GM12878 (cell line): Measurements from ENCODE around the gene GRIK3. TPM values are rescaled to one million over a fixed set of nuclear protein-coding genes. Genes with fewer than 3 reads are reported as not detected.

Source experiments
- ATAC-seq: fragments of 200-7000 bp; cut with Tn5 transposase; 3 replicates; pipeline ENCODE4 v1.9.1; 2020; ENCODE audit warnings: mild to moderate bottlenecking, moderate library complexity
- BruUV-seq: library from RNA; stranded (reverse); fragments of 400-500 nt; replicated peaks from 2 replicates; lab custom pipeline; 2021; lab: Mats Ljungman, UMichigan
- CTCF ChIA-PET: fragments of 300-600 bp; sonication (Branson Sonifier 250); formaldehyde crosslinking; extraction: SDS; loops from one replicate; lab custom pipeline; 2021; ENCODE audit warnings: inconsistent platforms; lab: Yijun Ruan, JAX
- POLR2A ChIA-PET: fragments of 350-600 bp; formaldehyde crosslinking; extraction: SDS; loops from one replicate; lab custom pipeline; 2021; ENCODE audit warnings: inconsistent platforms; lab: Charles Lee
- RAD21 ChIA-PET: fragments of 300-600 bp; sonication (Branson Sonifier 250); formaldehyde crosslinking; loops from one replicate; lab custom pipeline; 2023; ENCODE audit warnings: antibody characterized with exemption; ENCODE audit not compliant: unreplicated experiment; lab: Charles Lee
- SMC1A ChIA-PET: fragments of 300-600 bp; sonication (Branson Sonifier 250); formaldehyde crosslinking; loops from one replicate; lab custom pipeline; 2023; ENCODE audit not compliant: unreplicated experiment, uncharacterized antibody; lab: Charles Lee
- DNase-seq: peaks from one replicate; pipeline ENCODE4 v3.0.0-alpha.2; 2011; ENCODE audit warnings: low read depth, low spot score
- FAIRE-seq: peaks from 3 replicates; lab custom pipeline; 2011; peaks lifted over from hg19 to GRCh38; lab: Jason Lieb, UNC
- H2AFZ ChIP-seq: 2 replicates; pipeline ENCODE4 v1.6.0; 2011; ENCODE audit warnings: low read depth, low read length, control low read depth; ENCODE audit not compliant: control insufficient read depth
- H3K27ac ChIP-seq: 2 replicates; pipeline ENCODE4 v1.5.1; 2011; ENCODE audit warnings: control low read depth; ENCODE audit not compliant: control insufficient read depth, insufficient read depth
- H3K27me3 ChIP-seq, 2 experiments: replicated peaks in 1 of 2; 2 replicates each; pipeline versions ENCODE4 v1.6.0 to v1.6.1; 2011; ENCODE audit warnings: low read length in 1 of 2; ENCODE audit not compliant: control insufficient read depth in 2 of 2, insufficient read depth in 2 of 2
- H3K36me3 ChIP-seq, 2 experiments: 2 replicates each; pipeline ENCODE4 v1.5.1; 2011; ENCODE audit warnings: low read length in 1 of 2; ENCODE audit not compliant: control insufficient read depth in 2 of 2, insufficient read depth in 2 of 2
- H3K4me1 ChIP-seq: 2 replicates; pipeline ENCODE4 v1.6.1; 2011; ENCODE audit warnings: mild to moderate bottlenecking, low read length, moderate library complexity, mixed read lengths; ENCODE audit not compliant: control insufficient read depth, insufficient read depth
- H3K4me2 ChIP-seq: 2 replicates; pipeline ENCODE4 v1.6.0; 2011; ENCODE audit warnings: control low read depth; ENCODE audit not compliant: control insufficient read depth, insufficient read depth
- H3K4me3 ChIP-seq: fragments of 200-600 bp; sonication (generic); 2 replicates; pipeline ENCODE4 v1.5.1; 2016
- H3K79me2 ChIP-seq: 2 replicates; pipeline ENCODE4 v1.6.0; 2011; ENCODE audit warnings: low read length; ENCODE audit not compliant: control insufficient read depth, insufficient read depth
- H3K9ac ChIP-seq: 2 replicates; pipeline ENCODE4 v1.8.0; 2011; ENCODE audit warnings: low read length, control low read depth, mixed read lengths; ENCODE audit not compliant: control insufficient read depth, insufficient read depth
- H3K9me3 ChIP-seq: replicated peaks from 3 replicates; pipeline ENCODE4 v1.5.1; 2011; ENCODE audit warnings: mild to moderate bottlenecking, low read length; ENCODE audit not compliant: control insufficient read depth, insufficient read depth
- H4K20me1 ChIP-seq: 2 replicates; pipeline ENCODE4 v1.6.0; 2011; ENCODE audit not compliant: control insufficient read depth, insufficient read depth
- ASH2L ChIP-seq: fragments of 300-600, 200-600 bp; sonication (generic); IDR thresholded peaks from 2 replicates; pipeline ENCODE4 v1.6.1; 2017; ENCODE audit warnings: low read depth, mild to moderate bottlenecking, borderline replicate concordance
- BCL11A ChIP-seq: IDR thresholded peaks from 2 replicates; pipeline ENCODE4 v1.6.1; 2011; ENCODE audit warnings: low read depth, low read length
- CBX5 ChIP-seq: sonication (generic); IDR thresholded peaks from 2 replicates; pipeline ENCODE4 v1.6.1; 2016; ENCODE audit warnings: low read depth, moderate library complexity, mild to moderate bottlenecking, inconsistent platforms
- CEBPB ChIP-seq, 2 experiments: fragments of 150-350 bp in 1 of 2; IDR thresholded peaks; 2 replicates each; pipeline ENCODE4 v1.6.1; 2012 to 2014; ENCODE audit warnings: low read depth in 2 of 2, low read length in 2 of 2, borderline replicate concordance in 1 of 2, inconsistent platforms in 1 of 2
- DPF2 ChIP-seq: fragments of 450-650 bp; IDR thresholded peaks from 2 replicates; pipeline ENCODE4 v1.6.1; 2017; ENCODE audit warnings: mild to moderate bottlenecking
- FOS ChIP-seq: IDR thresholded peaks from 3 replicates; pipeline ENCODE4 v1.6.1; 2011; ENCODE audit warnings: borderline replicate concordance; ENCODE audit not compliant: insufficient read length; ENCODE audit errors: extremely low read depth
- MEF2A ChIP-seq: IDR thresholded peaks from 2 replicates; pipeline ENCODE4 v1.6.1; 2011; ENCODE audit warnings: low read depth, mild to moderate bottlenecking, low read length, moderate library complexity; ENCODE audit not compliant: insufficient read depth
- MEF2B ChIP-seq: fragments of 450-650 bp; IDR thresholded peaks from 2 replicates; pipeline ENCODE4 v1.6.1; 2018; ENCODE audit warnings: mild to moderate bottlenecking, moderate library complexity; ENCODE audit not compliant: partially characterized antibody, poor library complexity, severe bottlenecking
- RB1 ChIP-seq: fragments of 450-650 bp; formaldehyde crosslinking; IDR thresholded peaks from 2 replicates; pipeline ENCODE4 v1.6.1; 2017; ENCODE audit warnings: mild to moderate bottlenecking, borderline replicate concordance
- RCOR1 ChIP-seq: conservative IDR thresholded peaks from 2 replicates; pipeline ENCODE4 v1.6.1; 2012; ENCODE audit warnings: low read depth, low read length, improper control_type of control experiment
- SMAD1 ChIP-seq: fragments of 450-650 bp; IDR thresholded peaks from 2 replicates; pipeline ENCODE4 v1.6.1; 2018; ENCODE audit warnings: mild to moderate bottlenecking, low read depth; ENCODE audit not compliant: partially characterized antibody
- STAT3 ChIP-seq: IDR thresholded peaks from 2 replicates; pipeline ENCODE4 v1.6.1; 2011; ENCODE audit warnings: low read depth, low read length, improper control_type of control experiment
- TAF1 ChIP-seq: IDR thresholded peaks from 2 replicates; pipeline ENCODE4 v1.6.1; 2011; ENCODE audit warnings: mild to moderate bottlenecking, low read depth, low read length, borderline replicate concordance
- WGBS: methylation state at CpG from one replicate; pipeline ENCODE4 v1.1.6; 2016; ENCODE audit warnings: low lambda C conversion rate; ENCODE audit not compliant: insufficient replicate concordance, insufficient coverage; ENCODE audit errors: missing lambda C conversion rate; 5-methylcytosine and 5-hydroxymethylcytosine counted together
- in situ Hi-C: fragments of 300-500 bp; cut with MboI; formaldehyde crosslinking; loops from 9 replicates; pipeline ENCODE4 v1.14.3; 2018; ENCODE audit warnings: mixed read lengths
- intact Hi-C: fragments of 100-400 bp; cut with micrococcal nuclease; formaldehyde crosslinking; loops from one replicate; pipeline ENCODE4 v1.14.2; 2022; ENCODE audit not compliant: unreplicated experiment
- polyA plus RNA-seq, 11 experiments: library from polyadenylated mRNA; depleted of rRNA in 4 of 11; unstranded in 6 of 11; stranded (reverse) in 5 of 11; fragments of >200 nt; fragmentation: Nextera tagmentation in 4 of 11; fragmentation: Illumina TruSeq in 1 of 11; extraction: Ambion mirVana in 4 of 11; extraction: Trizol in 1 of 11; gene quantifications; 1 replicate in 1 of 11; 2 replicates in 10 of 11; pipeline versions ENCODE4 v1.2.1 to v1.2.3, GENCODE V29; 2011 to 2016; ENCODE audit warnings: inconsistent platforms in 2 of 11, missing spikeins in 2 of 11, low read depth in 1 of 11
- total RNA-seq, 4 experiments: library from RNA; depleted of rRNA in 3 of 4; stranded (reverse); fragments of >200 nt in 3 of 4; fragmentation: Illumina TruSeq in 1 of 4; extraction: Trizol in 1 of 4; gene quantifications; 2 replicates each; pipeline versions ENCODE4 v1.2.1 to v1.2.3, GENCODE V29; 2013 to 2021

GRIK3 gene
- total and polyA plus RNA-seq, 10 of the 15 experiments (the other 5 are each of a cell fraction or from before 2014, with no cell fraction given) = not detected

DNA sequence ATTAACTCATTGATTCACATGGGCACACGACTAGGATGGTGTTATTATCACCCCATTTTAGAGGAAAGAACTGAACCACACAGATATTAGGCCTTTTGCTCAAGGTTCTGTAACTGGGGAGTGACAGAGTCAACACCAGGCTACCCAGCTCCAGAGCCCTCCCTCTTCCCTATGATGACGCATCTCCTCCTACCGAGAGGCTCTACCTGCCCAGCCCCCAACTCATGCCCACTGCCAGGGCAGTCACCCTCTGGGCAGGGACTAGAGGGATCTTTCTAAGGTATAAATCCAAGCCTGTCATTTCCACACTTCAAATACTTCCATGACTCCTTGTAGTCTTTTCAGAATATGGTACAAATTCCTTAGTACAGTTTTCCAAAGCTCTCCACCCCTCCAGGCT, 171.3 kb downstream of the GRIK3 start (continued):
- TF ChIP-seq SMAD1 = no peak
- no peak for TF ChIP-seq MEF2B
- TF ChIP-seq, all 136 proteins: peak for 0

DNA sequence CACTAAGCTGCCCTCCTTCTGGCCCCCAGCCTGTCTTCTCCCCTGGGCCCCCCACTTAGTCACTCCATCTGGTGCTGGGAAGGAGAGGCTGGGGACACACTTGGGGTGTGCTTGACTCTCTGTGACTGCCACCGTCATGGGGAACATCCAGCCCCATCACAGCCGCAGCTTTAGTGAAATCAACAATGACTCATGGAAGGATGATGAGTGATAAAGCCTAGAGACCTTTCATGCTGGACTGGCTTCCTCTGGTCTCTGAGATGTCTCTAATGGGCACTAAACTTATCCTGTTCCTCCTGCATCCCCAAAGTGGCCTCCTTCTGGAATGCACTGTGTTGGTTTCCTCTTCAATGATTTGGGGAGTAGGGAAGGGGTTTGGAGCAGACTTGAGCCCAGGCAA, 172.9 kb downstream of the GRIK3 start:
- FAIRE-seq (no peak), ATAC-seq (no peak)
- POLR2A ChIA-PET = no interaction called here
- H3K4me2 ChIP-seq = no peak overlapping the region
- WGBS = 33% methylated on average over 2 of the region's 2 CpGs
- intact Hi-C loops = no loop called here
- no TSS peak for BruUV-seq
- no peaks in the 10 kb centered on the region for H3K4me1 ChIP-seq
- no peak overlapping the region for H3K9ac ChIP-seq
- H3K4me3 ChIP-seq = no peak overlapping the region
- no peaks in the 10 kb centered on the region for H3K79me2 ChIP-seq
- peaks cover 0 to 4% of the 10 kb centered on the region in 2 experiments; a peak in 3 of 4 replicates for H3K27me3 ChIP-seq
- H4K20me1 ChIP-seq = no peaks in the 10 kb centered on the region
- TF ChIP-seq DPF2 (no peak), BCL11A (no peak), RCOR1 (no peak)
- TF ChIP-seq, all 136 proteins: peak for 0
- Histone ChIP-seq H3K36me3 (no peaks in the 10 kb centered on the region), H2AFZ (no peak overlapping the region), H3K9me3 (no peaks in the 10 kb centered on the region), H3K27ac (no peak overlapping the region)
- CTCF ChIA-PET = no interaction called here
- SMC1A ChIA-PET = interaction anchor here (0.9 kb wide), 1 partner anchor 10 kb away, joined by 3 read pairs; no protein-coding TSS in a partner anchor
- in situ Hi-C loops = no loop called here
- no peak for DNase-seq
- RAD21 ChIA-PET = interaction anchor here (0.5 kb wide), 1 partner anchor 463 kb away, joined by 3 read pairs; no protein-coding TSS in a partner anchor

GRCh38 chr1:36859926-36860325, 174.4 kb downstream of the GRIK3 start:
- ChIA-PET POLR2A (no interaction called here), CTCF (no interaction called here), RAD21 (no interaction called here), SMC1A (no interaction called here)
- H4K20me1 ChIP-seq = no peaks in the 10 kb centered on the region
- H3K4me1 ChIP-seq = no peaks in the 10 kb centered on the region
- no peaks in the 10 kb centered on the region for H3K36me3 ChIP-seq
- ATAC-seq = no peak
- no peak for DNase-seq
- no peaks in the 10 kb centered on the region for H3K9me3 ChIP-seq
- H3K4me2 ChIP-seq = no peak overlapping the region
- no peak overlapping the region for H3K4me3 ChIP-seq
- intact Hi-C loops (no loop called here), in situ Hi-C loops (no loop called here)
- no peaks in the 10 kb centered on the region for H3K79me2 ChIP-seq
- no peak overlapping the region for H2AFZ ChIP-seq
- H3K27me3 ChIP-seq = peaks cover 0 to 5% of the 10 kb centered on the region in 2 experiments; a peak in 3 of 4 replicates
- FAIRE-seq = no peak
- WGBS = 56% methylated on average over 9 of the region's 10 CpGs
- H3K9ac ChIP-seq = no peak overlapping the region
- no TSS peak for BruUV-seq
- no peak overlapping the region for H3K27ac ChIP-seq
- TF ChIP-seq MEF2A = no peak
- TF ChIP-seq TAF1 = no peak
- no peak for TF ChIP-seq FOS
- TF ChIP-seq CEBPB (IDR thresholded peaks at IDR 0.05; ENCODE audit: borderline replicate concordance in 1 of 2, low read depth in 2 of 2, low read length in 2 of 2) = no peak
- no peak for TF ChIP-seq CBX5
- no peak for TF ChIP-seq STAT3
- no peak for TF ChIP-seq RB1
- TF ChIP-seq ASH2L = no peak
